HEK293 (cell line): Measurements from ENCODE around the gene CEP104.

Experiments
- CTCF ChIP-seq: fragments of 450-650 bp; formaldehyde crosslinking; IDR thresholded peaks from 2 replicates; pipeline ENCODE4 v1.5.1; 2016; ENCODE audit warnings: missing biosample characterization, missing genetic modification characterization
- GLIS1 ChIP-seq: fragments of 450-650 bp; formaldehyde crosslinking; IDR thresholded peaks from 2 replicates; pipeline ENCODE4 v1.5.1; 2016; ENCODE audit warnings: missing biosample characterization, missing genetic modification characterization
- PATZ1 ChIP-seq: fragments of 450-650 bp; formaldehyde crosslinking; IDR thresholded peaks from 2 replicates; pipeline ENCODE4 v1.5.1; 2016; ENCODE audit warnings: missing biosample characterization, missing genetic modification characterization
- SCRT1 ChIP-seq: fragments of 450-650 bp; formaldehyde crosslinking; IDR thresholded peaks from 2 replicates; pipeline ENCODE4 v1.5.1; 2016; ENCODE audit warnings: missing biosample characterization, missing genetic modification characterization, borderline replicate concordance
- SETDB1 ChIP-seq: IDR thresholded peaks from one replicate; pipeline ENCODE4 v1.6.1; 2017; ENCODE audit warnings: mild to moderate bottlenecking, low read length, moderate library complexity, mixed read lengths; ENCODE audit not compliant: insufficient read length
- YY1 ChIP-seq: fragments of 450-650 bp; formaldehyde crosslinking; IDR thresholded peaks from 2 replicates; pipeline ENCODE4 v1.5.1; 2018; ENCODE audit warnings: missing biosample characterization, missing genetic modification characterization
- ZNF114 ChIP-seq: fragments of 450-650 bp; formaldehyde crosslinking; IDR thresholded peaks from 2 replicates; pipeline ENCODE4 v1.5.0; 2017; ENCODE audit warnings: missing biosample characterization, missing genetic modification characterization
- ZNF169 ChIP-seq: fragments of 450-650 bp; formaldehyde crosslinking; IDR thresholded peaks from 2 replicates; pipeline ENCODE4 v1.5.1; 2016; ENCODE audit warnings: missing biosample characterization, missing genetic modification characterization
- ZNF184 ChIP-seq: fragments of 450-650 bp; IDR thresholded peaks from 2 replicates; pipeline ENCODE4 v1.5.1; 2018; ENCODE audit warnings: missing biosample characterization, mild to moderate bottlenecking, missing genetic modification characterization
- ZNF274 ChIP-seq, 2 experiments: fragments of 200-500 bp in 1 of 2; fragments of 450-650 bp in 1 of 2; sonication (Bioruptor generic) in 1 of 2; formaldehyde crosslinking in 1 of 2; IDR thresholded peaks; 2 replicates each; pipeline versions ENCODE4 v1.5.1 to v1.6.1; 2014 to 2016; ENCODE audit warnings: borderline replicate concordance in 1 of 2, inconsistent platforms in 1 of 2, low read length in 1 of 2, missing biosample characterization in 1 of 2, missing genetic modification characterization in 1 of 2
- ZNF37A ChIP-seq: fragments of 450-650 bp; IDR thresholded peaks from 2 replicates; pipeline ENCODE4 v1.5.1; 2018; ENCODE audit warnings: missing biosample characterization, missing genetic modification characterization
- ZNF433 ChIP-seq: fragments of 450-650 bp; formaldehyde crosslinking; IDR thresholded peaks from 2 replicates; pipeline ENCODE4 v1.5.1; 2016; ENCODE audit warnings: missing biosample characterization, missing genetic modification characterization, low read depth
- ZNF518A ChIP-seq: fragments of 450-650 bp; formaldehyde crosslinking; conservative IDR thresholded peaks from 2 replicates; pipeline ENCODE4 v1.5.1; 2016; ENCODE audit warnings: low read depth, missing biosample characterization, missing genetic modification characterization
- ZSCAN5A ChIP-seq: fragments of 450-650 bp; formaldehyde crosslinking; IDR thresholded peaks from 2 replicates; pipeline ENCODE4 v1.5.1; 2016; ENCODE audit warnings: missing biosample characterization, missing genetic modification characterization

GRCh38 chr1:3872546-3872945 lies 15.5 kb upstream of the CEP104 start:
- TF ChIP-seq SETDB1 (no peak), CTCF (tag by site-specific recombination) (no peak), ZNF169 (tag by site-specific recombination) (no peak), ZNF518A (tag by site-specific recombination) (no peak), YY1 (tag by site-specific recombination) (no peak), ZNF37A (tag by site-specific recombination) (no peak), ZNF184 (tag by site-specific recombination) (no peak), GLIS1 (tag by site-specific recombination) (no peak), ZNF114 (tag by site-specific recombination) (no peak), ZSCAN5A (no peak), ZNF433 (tag by site-specific recombination) (no peak), SCRT1 (tag by site-specific recombination) (no peak), ZNF274 (IDR thresholded peaks at IDR 0.05; ENCODE audit: low read length) (no peak), ZNF274 (tag by site-specific recombination; IDR thresholded peaks at IDR 0.05; ENCODE audit: borderline replicate concordance) (no peak), PATZ1 (tag by site-specific recombination) (no peak)
